Astrocyte of the cerebellum (primary cell): ENCODE measurements around the gene TMEM167A.

Source experiments
- DNase-seq: peaks from one replicate; pipeline ENCODE4 v3.0.0-alpha.2; 2011; ENCODE audit warnings: low read depth
- H3K4me3 ChIP-seq: 2 replicates; pipeline ENCODE4 v1.5.1; 2011; ENCODE audit warnings: mild to moderate bottlenecking, low read depth, low read length, moderate library complexity
- CTCF ChIP-seq: IDR thresholded peaks from 2 replicates; pipeline ENCODE4 v1.5.1; 2012; ENCODE audit warnings: low read length, low read depth, moderate library complexity, mild to moderate bottlenecking; ENCODE audit errors: missing control alignments
- in situ Hi-C: cut with HindIII; loops from 2 replicates; pipeline ENCODE4 v1.10.0; 2017; ENCODE audit warnings: low sequenced_read_pairs

TMEM167A gene

GRCh38 chr5:83025690-83026478 lies 51.3 kb downstream of the TMEM167A start:
- TF ChIP-seq CTCF = no peak
- no peak for DNase-seq
- no peak overlapping the region for H3K4me3 ChIP-seq
- in situ Hi-C loops = no loop called here

DNA sequence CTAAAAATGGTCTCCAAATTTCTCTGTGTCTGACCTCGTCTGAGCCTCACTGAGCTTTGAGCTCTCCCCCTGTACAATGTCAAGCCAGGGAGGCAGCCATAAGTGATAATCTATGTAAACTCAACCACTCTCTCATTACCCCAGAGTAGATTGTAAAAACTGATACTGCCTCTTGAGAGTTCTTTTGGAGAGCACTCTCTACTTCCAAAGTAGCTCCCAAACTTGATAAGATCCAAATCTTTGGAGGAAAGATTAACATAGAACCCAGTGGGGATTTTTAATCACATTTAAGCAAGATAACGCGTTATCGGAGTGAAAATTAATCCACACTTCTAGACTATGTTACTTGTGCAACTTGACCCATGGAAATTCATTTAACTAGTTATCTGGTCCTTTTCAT lies 54.9 kb downstream of the TMEM167A start:
- in situ Hi-C loops = no loop called here
- no peak for DNase-seq
- H3K4me3 ChIP-seq = no peak overlapping the region
- no peak for TF ChIP-seq CTCF

- no peak for DNase-seq
- TF ChIP-seq CTCF = no peak
- in situ Hi-C loops = no loop called here
- H3K4me3 ChIP-seq = no peak overlapping the region
These were observed 61.5 kb downstream of the TMEM167A start for GRCh38 chr5:83015676-83016075.

DNA sequence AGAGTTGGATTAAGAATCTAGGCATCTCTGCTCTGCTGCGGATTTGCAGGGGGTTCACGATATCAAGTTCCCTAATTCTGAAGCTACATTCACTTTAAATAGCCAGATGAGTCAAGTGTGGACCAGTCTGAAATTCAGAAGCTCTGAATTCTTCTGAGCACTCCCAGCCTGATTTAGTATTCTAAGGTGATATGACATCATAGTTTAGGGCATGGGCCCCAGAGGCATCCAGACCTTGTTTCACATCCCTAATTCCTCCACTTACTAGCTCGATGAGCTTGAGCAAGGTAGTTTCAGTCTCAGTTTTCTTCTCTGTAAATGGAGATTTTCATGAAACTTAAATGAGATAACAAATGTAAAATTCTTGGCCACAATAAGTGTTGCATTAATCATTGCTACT lies 65.2 kb downstream of the TMEM167A start:
- TF ChIP-seq CTCF = no peak
- no peak overlapping the region for H3K4me3 ChIP-seq
- DNase-seq = no peak
- in situ Hi-C loops = no loop called here

- H3K4me3 ChIP-seq = no peak overlapping the region
- no peak for TF ChIP-seq CTCF
- in situ Hi-C loops = no loop called here
- no peak for DNase-seq
These were observed 67.8 kb downstream of the TMEM167A start for GRCh38 chr5:83009408-83009807.

GRCh38 chr5:83007755-83008154 lies 69.4 kb downstream of the TMEM167A start:
- no peak for TF ChIP-seq CTCF
- no peak for DNase-seq
- no peak overlapping the region for H3K4me3 ChIP-seq
- in situ Hi-C loops = no loop called here
